ENCODE results near the gene TMEM221.

GRCh38 chr19:17435218-17435617 lies 13.2 kb downstream of the TMEM221 start:
- no peak for TF ChIP-seq CREB5 (CRISPR knock-in tag; IDR thresholded peaks at IDR 0.05; ENCODE audit: low read depth)
- no peak for TF ChIP-seq ARNTL (CRISPR knock-in tag; IDR thresholded peaks at IDR 0.05; ENCODE audit: borderline replicate concordance, low read depth)
- TF ChIP-seq ZNF565 (CRISPR knock-in tag; conservative IDR thresholded peaks at IDR 0.05; ENCODE audit: low read depth): no peak
- no peak for TF ChIP-seq PATZ1 (CRISPR knock-in tag; IDR thresholded peaks at IDR 0.05; ENCODE audit: borderline replicate concordance)
- TF ChIP-seq POU6F1 (CRISPR knock-in tag; IDR thresholded peaks at IDR 0.05; ENCODE audit: borderline replicate concordance, low read depth): no peak
- TF ChIP-seq CSRNP3 (CRISPR knock-in tag; IDR thresholded peaks at IDR 0.05): no peak
- no peak for TF ChIP-seq OSR1 (CRISPR knock-in tag; IDR thresholded peaks at IDR 0.05)
- TF ChIP-seq BACH2 (CRISPR knock-in tag; IDR thresholded peaks at IDR 0.05; ENCODE audit: borderline replicate concordance): no peak
- no peak for TF ChIP-seq ZC3H10 (CRISPR knock-in tag; IDR thresholded peaks at IDR 0.05)
- TF ChIP-seq PPARA (CRISPR knock-in tag; IDR thresholded peaks at IDR 0.05; ENCODE audit: borderline replicate concordance): no peak

All from SK-N-SH treated with all-trans-retinoic acid at 6 μM for 48 hours (cell line).